Lower leg skin (tissue), 4 donors: ENCODE results near the gene TIPARP. TPM values are rescaled to one million over a fixed set of nuclear protein-coding genes. Genes with fewer than 3 reads are reported as not detected.
A peak's percentile ranks its signal among the peaks of the same experiment; 100 is the strongest.

Experiments
- DNase-seq, 2 donors: peaks; one replicate each; pipeline ENCODE4 v3.0.0-alpha.2; 2019; ENCODE audit warnings: low spot score in 2 of 2
- H3K4me3 ChIP-seq: fragments of 200-600 bp; sonication (generic); 2 replicates; pipeline ENCODE4 v1.5.1; 2017; ENCODE audit warnings: mild to moderate bottlenecking, low read depth; ENCODE audit not compliant: poor library complexity, severe bottlenecking
- POLR2A ChIP-seq, 2 donors: fragments of 450-650 bp; IDR thresholded peaks; one replicate each; pipeline ENCODE4 v1.6.1; 2016 to 2017; ENCODE audit warnings: antibody characterized with exemption in 2 of 2, mild to moderate bottlenecking in 1 of 2, moderate library complexity in 1 of 2
- WGBS, 2 donors: methylation state at CpG; one replicate each; pipeline ENCODE4 v1.1.5; 2018; 5-methylcytosine and 5-hydroxymethylcytosine counted together
- intact Hi-C: fragments of 100-400 bp; cut with DNase I; formaldehyde crosslinking; loops from one replicate; pipeline ENCODE4 v1.15.0; 2023; ENCODE audit warnings: low total_unique reads
- total RNA-seq, 4 donors: library from RNA; depleted of rRNA; stranded (reverse); fragments of >200 nt; gene quantifications; one replicate each; pipeline ENCODE4 v1.1.0, GENCODE V29; 2016
- TF ChIP-seq, protein P1 (sequence below), 3 donors: fragments of 450-650 bp; IDR thresholded peaks; one replicate each; pipeline ENCODE4 v1.5.1; 2016; ENCODE audit warnings: antibody characterized with exemption in 3 of 3, mild to moderate bottlenecking in 3 of 3, moderate library complexity in 2 of 3

The TIPARP gene
- total RNA-seq, 4 donors from 2014 or later = 59.1 to 70.3 (median 68.5) TPM

DNA sequence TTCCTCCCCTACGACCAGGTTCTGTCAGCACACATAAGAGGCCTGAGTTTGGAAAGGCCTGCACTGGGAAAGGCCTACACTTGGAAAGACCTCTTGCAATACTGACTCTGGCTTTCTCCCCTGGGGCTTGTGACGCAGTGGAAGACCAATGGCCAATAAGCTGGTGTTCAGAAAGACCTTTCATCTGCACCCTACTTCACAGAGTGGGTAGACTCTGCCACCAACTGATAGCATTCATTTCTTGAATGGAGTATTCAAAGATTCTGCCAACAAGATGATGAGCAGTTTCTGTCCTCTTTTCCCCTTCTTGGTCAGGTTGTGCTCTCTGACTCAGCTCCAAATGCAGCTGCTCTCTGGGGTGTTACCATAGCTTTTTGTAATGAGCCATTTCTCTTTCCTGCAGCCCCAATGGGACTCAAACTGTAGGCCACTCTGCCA, 48.8 kb downstream of the TIPARP start:
- TF ChIP-seq, protein P1, sequence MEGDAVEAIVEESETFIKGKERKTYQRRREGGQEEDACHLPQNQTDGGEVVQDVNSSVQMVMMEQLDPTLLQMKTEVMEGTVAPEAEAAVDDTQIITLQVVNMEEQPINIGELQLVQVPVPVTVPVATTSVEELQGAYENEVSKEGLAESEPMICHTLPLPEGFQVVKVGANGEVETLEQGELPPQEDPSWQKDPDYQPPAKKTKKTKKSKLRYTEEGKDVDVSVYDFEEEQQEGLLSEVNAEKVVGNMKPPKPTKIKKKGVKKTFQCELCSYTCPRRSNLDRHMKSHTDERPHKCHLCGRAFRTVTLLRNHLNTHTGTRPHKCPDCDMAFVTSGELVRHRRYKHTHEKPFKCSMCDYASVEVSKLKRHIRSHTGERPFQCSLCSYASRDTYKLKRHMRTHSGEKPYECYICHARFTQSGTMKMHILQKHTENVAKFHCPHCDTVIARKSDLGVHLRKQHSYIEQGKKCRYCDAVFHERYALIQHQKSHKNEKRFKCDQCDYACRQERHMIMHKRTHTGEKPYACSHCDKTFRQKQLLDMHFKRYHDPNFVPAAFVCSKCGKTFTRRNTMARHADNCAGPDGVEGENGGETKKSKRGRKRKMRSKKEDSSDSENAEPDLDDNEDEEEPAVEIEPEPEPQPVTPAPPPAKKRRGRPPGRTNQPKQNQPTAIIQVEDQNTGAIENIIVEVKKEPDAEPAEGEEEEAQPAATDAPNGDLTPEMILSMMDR (IDR thresholded peaks at IDR 0.05) = no peak
- TF ChIP-seq POLR2A (IDR thresholded peaks at IDR 0.05) = no peak
- intact Hi-C loops = no loop called here
- no peak overlapping the region for H3K4me3 ChIP-seq
- no peak for DNase-seq
- 52 to 80% methylated on average over 2 of the region's 2 CpGs for WGBS, 2 donors

DNA sequence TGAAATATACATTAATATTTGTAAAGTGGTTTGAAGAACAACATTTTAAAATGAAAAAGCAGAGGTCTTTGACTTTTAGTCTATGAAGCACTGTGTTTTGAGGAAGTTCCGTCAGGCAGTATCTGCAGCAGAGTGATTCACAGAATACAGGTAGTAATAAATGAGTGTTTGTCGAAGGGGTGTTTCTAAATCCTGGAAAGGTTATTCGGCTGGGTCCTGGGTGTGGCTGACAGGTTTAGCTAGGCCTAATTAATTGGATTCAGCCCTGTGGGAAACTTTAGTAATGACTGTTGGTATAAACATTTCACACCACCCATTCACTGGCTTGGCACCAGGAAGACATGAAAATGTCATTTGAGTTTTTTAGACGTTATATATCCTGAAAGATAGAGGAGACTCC, 51.3 kb downstream of the TIPARP start:
- H3K4me3 ChIP-seq = no peak overlapping the region
- peak in 1 of 2 donors; percentile 49 for DNase-seq
- intact Hi-C loops = no loop called here
- TF ChIP-seq, protein P1 (IDR thresholded peaks at IDR 0.05) = no peak
- 28 to 36% methylated on average over 4 of the region's 4 CpGs for WGBS, 2 donors

DNA sequence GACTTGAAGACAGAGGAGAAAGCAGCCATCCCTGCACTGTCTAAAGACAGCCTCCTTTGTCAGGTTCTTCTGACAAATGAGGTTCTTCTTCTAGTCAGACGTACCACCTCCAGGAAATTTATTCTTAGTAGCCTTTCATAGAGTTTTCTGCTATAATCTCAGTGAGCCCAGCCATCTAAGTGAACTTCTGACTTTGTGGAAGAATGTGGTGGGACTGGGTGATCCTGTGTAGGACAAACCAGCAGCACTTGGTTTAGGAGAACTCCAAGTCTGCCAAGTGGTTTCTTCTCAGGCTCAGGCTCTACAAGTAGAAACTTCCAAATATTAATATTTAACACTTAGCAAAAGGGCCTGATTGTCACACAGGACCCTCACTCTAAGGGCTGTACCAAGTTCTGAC, 52.1 kb downstream of the TIPARP start:
- no peak for DNase-seq
- 83 to 95% methylated on average over 1 of the region's 1 CpG for WGBS, 2 donors
- intact Hi-C loops = no loop called here

DNA sequence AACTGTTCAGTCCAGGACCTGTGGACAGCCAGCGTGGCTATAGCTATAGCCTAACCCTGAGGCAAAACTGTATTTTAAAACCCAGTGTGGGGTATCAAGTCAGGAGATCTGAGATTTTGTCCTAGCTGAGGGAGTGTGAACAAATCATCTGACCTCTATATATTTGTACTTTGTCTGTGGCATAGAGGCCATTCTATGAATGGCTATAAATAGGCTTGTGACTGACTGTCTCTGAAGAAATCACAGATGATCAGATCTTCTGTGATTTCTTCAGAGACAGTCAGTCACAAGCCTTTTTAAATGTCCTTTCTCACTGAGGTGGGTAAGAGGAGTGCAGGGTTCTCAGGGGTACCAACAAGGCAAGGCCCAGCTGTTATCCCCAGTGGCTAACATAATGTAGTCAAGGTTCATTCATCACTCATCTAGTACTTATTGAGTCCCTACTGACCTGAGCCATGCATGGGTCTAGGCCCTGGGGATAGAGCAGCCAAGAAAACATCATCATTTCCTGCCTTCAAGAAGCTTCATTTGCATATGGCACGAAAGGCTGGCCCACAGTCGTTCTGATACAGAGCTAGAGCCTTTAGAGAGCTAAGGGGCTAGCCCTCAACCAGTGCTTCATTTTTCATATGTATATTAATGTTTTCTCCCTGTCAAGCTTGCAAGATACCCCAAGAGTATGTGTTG, 53.3 kb downstream of the TIPARP start:
- intact Hi-C loops = no loop called here
- no peak for DNase-seq
- H3K4me3 ChIP-seq = no peak overlapping the region
- WGBS, 2 donors = 78 to 87% methylated on average over 3 of the region's 3 CpGs
- TF ChIP-seq POLR2A (IDR thresholded peaks at IDR 0.05) = no peak
- TF ChIP-seq, protein P1 (IDR thresholded peaks at IDR 0.05) = no peak

More for the DNA sequence above, 52.1 kb downstream of the TIPARP start:
- no peak overlapping the region for H3K4me3 ChIP-seq
- TF ChIP-seq, protein P1 (IDR thresholded peaks at IDR 0.05) = no peak

DNA sequence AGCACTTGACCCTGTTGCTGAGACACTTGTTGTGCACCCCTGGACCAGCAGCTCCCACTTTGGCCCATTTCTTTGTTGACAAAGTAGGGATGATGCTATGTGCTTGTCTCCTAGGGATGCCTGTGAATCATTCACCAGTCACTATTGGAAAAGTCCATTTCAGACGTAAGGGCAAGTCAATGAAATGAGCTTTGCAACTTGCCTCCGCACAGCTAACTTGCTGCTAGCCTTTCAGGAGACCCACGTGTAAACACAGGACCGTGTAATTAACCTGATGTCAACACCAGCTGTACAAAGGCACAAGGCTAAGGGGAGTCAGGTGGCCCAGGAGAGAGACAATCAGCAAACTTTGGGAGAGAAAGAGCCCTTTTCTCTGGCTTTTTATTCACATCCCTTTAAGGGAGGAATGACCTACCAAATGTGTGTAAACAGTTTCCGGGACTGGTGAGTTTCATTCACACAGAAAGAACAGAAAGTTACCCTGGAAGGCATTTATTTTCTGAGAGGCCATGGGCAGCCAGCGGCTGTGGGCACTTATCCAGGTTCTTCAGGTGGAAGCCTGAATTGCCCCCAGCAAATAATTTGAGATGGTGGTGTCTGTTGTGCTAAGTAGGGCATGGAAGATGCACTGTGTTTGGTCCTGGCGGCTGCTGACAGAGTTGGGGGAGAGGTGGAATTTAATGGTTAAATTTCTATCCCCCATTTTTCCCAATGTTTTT, 54.0 kb downstream of the TIPARP start:
- no peak for TF ChIP-seq POLR2A (IDR thresholded peaks at IDR 0.05)
- TF ChIP-seq, protein P1 (IDR thresholded peaks at IDR 0.05) = no peak
- intact Hi-C loops = no loop called here
- no peak for DNase-seq
- no peak overlapping the region for H3K4me3 ChIP-seq
- 45 to 51% methylated on average over 7 of the region's 7 CpGs for WGBS, 2 donors
